GM23338 (cell line): ENCODE measurements around the gene SUMF1. TPM values are rescaled to one million over a fixed set of nuclear protein-coding genes. Genes with fewer than 3 reads are reported as not detected.

ENCODE experiments used
- ATAC-seq: fragments of 200-7000 bp; cut with Tn5 transposase; 3 replicates; pipeline ENCODE4 v1.9.1; 2020
- DNase-seq: peaks from one replicate; pipeline ENCODE4 v3.0.0-alpha.2; 2015; ENCODE audit warnings: low spot score
- H2AFZ ChIP-seq: fragments of 200-600 bp; sonication (generic); 2 replicates; pipeline ENCODE4 v1.8.0; 2016; ENCODE audit warnings: antibody characterized with exemption, mild to moderate bottlenecking, moderate library complexity
- H3F3A ChIP-seq: fragments of 200-600 bp; sonication (generic); replicated peaks from 2 replicates; pipeline ENCODE4 v1.8.0; 2017; ENCODE audit warnings: antibody characterized with exemption, mixed run types, low read depth
- H3K27ac ChIP-seq: fragments of 200-600 bp; sonication (generic); 2 replicates; pipeline ENCODE4 v1.6.1; 2016; ENCODE audit warnings: low read depth
- H3K27me3 ChIP-seq: fragments of 200-600 bp; sonication (generic); 2 replicates; pipeline ENCODE4 v1.8.0; 2016; ENCODE audit warnings: mild to moderate bottlenecking, mixed run types, moderate library complexity; ENCODE audit not compliant: insufficient read depth
- H3K36me3 ChIP-seq: fragments of 200-600 bp; sonication (generic); 2 replicates; pipeline ENCODE4 v1.8.0; 2016; ENCODE audit warnings: mild to moderate bottlenecking; ENCODE audit not compliant: insufficient read depth
- H3K4me1 ChIP-seq: fragments of 200-600 bp; sonication (generic); 2 replicates; pipeline ENCODE4 v1.8.0; 2016; ENCODE audit warnings: mild to moderate bottlenecking, moderate library complexity; ENCODE audit not compliant: insufficient read depth
- H3K4me2 ChIP-seq: fragments of 200-600 bp; sonication (generic); 2 replicates; pipeline ENCODE4 v1.7.1; 2017; ENCODE audit warnings: mixed run types
- H3K4me3 ChIP-seq: fragments of 200-600 bp; sonication (generic); 2 replicates; pipeline ENCODE4 v1.6.1; 2016; ENCODE audit warnings: mixed run types
- H3K79me2 ChIP-seq: fragments of 200-600 bp; sonication (generic); replicated peaks from 2 replicates; pipeline ENCODE4 v1.8.0; 2017; ENCODE audit warnings: mild to moderate bottlenecking; ENCODE audit not compliant: insufficient read depth
- H3K9me2 ChIP-seq: fragments of 200-600 bp; sonication (generic); 2 replicates; pipeline ENCODE4 v1.8.0; 2017; ENCODE audit not compliant: insufficient read depth
- H4K20me1 ChIP-seq: fragments of 200-600 bp; sonication (generic); replicated peaks from 2 replicates; pipeline ENCODE4 v1.8.0; 2017; ENCODE audit warnings: mild to moderate bottlenecking; ENCODE audit not compliant: insufficient read depth
- H3K27ac Mint-ChIP-seq: 2 replicates; pipeline ENCODE4 v1.8.0; 2020; ENCODE audit warnings: inconsistent platforms, mild to moderate bottlenecking, moderate library complexity, mixed read lengths
- H3K27me3 Mint-ChIP-seq: 3 replicates; pipeline ENCODE4 v1.8.0; 2022; ENCODE audit warnings: low read depth, mild to moderate bottlenecking, moderate library complexity, mixed read lengths, inconsistent platforms; ENCODE audit not compliant: insufficient read depth, poor library complexity
- H3K36me3 Mint-ChIP-seq: 3 replicates; pipeline ENCODE4 v1.8.0; 2021; ENCODE audit warnings: low read depth, mild to moderate bottlenecking, inconsistent platforms, moderate library complexity, mixed read lengths
- H3K4me1 Mint-ChIP-seq: 3 replicates; pipeline ENCODE4 v1.8.0; 2020; ENCODE audit warnings: mild to moderate bottlenecking, inconsistent platforms, mixed read lengths
- H3K4me3 Mint-ChIP-seq: 3 replicates; pipeline ENCODE4 v1.8.0; 2021; ENCODE audit warnings: moderate library complexity, mild to moderate bottlenecking, inconsistent platforms, mixed read lengths
- H3K9me3 Mint-ChIP-seq: 3 replicates; pipeline ENCODE4 v1.8.0; 2020; ENCODE audit warnings: moderate library complexity, mild to moderate bottlenecking, inconsistent platforms, mixed read lengths
- CREB1 ChIP-seq: fragments of 250-450 bp; sonication (Bioruptor Pico); IDR thresholded peaks from 2 replicates; pipeline ENCODE4 v1.5.0; 2020; ENCODE audit warnings: low read depth, mild to moderate bottlenecking, moderate library complexity
- CTCF ChIP-seq, 2 experiments: fragments of 200-600 bp in 1 of 2; sonication (generic) in 1 of 2; conservative IDR thresholded peaks; 2 replicates each; pipeline versions ENCODE4 v1.5.1 to v1.6.1; 2016 to 2017; ENCODE audit warnings: antibody characterized with exemption in 2 of 2, low read depth in 2 of 2, mild to moderate bottlenecking in 2 of 2, moderate library complexity in 1 of 2
- ETS1 ChIP-seq: IDR thresholded peaks from 2 replicates; pipeline ENCODE4 v1.6.1; 2016; ENCODE audit warnings: antibody characterized with exemption
- EZH2 ChIP-seq: fragments of 200-600 bp; sonication (generic); IDR thresholded peaks from one replicate; pipeline ENCODE4 v1.8.0; 2017; ENCODE audit warnings: antibody characterized with exemption, mild to moderate bottlenecking, low read depth; ENCODE audit not compliant: unreplicated experiment
- EZH2phosphoT487 ChIP-seq: fragments of 200-600 bp; sonication (generic); IDR thresholded peaks from one replicate; pipeline ENCODE4 v1.8.1; 2018; ENCODE audit warnings: antibody characterized with exemption; ENCODE audit not compliant: unreplicated experiment
- JUNB ChIP-seq: IDR thresholded peaks from one replicate; pipeline ENCODE4 v1.6.1; 2016; ENCODE audit warnings: antibody characterized with exemption; ENCODE audit not compliant: unreplicated experiment
- NANOG ChIP-seq: IDR thresholded peaks from 2 replicates; pipeline ENCODE4 v1.6.1; 2016; ENCODE audit warnings: antibody characterized with exemption, borderline replicate concordance
- POLR2AphosphoS5 ChIP-seq: IDR thresholded peaks from 2 replicates; pipeline ENCODE4 v1.6.1; 2016; ENCODE audit warnings: antibody characterized with exemption, low read depth
- REST ChIP-seq: IDR thresholded peaks from one replicate; pipeline ENCODE4 v1.6.1; 2018; ENCODE audit warnings: antibody characterized with exemption; ENCODE audit not compliant: unreplicated experiment
- STAT1 ChIP-seq: IDR thresholded peaks from one replicate; pipeline ENCODE4 v1.6.1; 2016; ENCODE audit warnings: antibody characterized with exemption; ENCODE audit not compliant: unreplicated experiment
- ZNF114 ChIP-seq: fragments of 250-450 bp; sonication (Bioruptor Pico); IDR thresholded peaks from 2 replicates; pipeline ENCODE4 v1.5.0; 2020; ENCODE audit warnings: mild to moderate bottlenecking, moderate library complexity
- ZNF331 ChIP-seq: fragments of 250-450 bp; sonication (Bioruptor Pico); IDR thresholded peaks from 2 replicates; pipeline ENCODE4 v1.5.0; 2020; ENCODE audit warnings: low read depth, mild to moderate bottlenecking, moderate library complexity
- ZNF462 ChIP-seq: fragments of 250-450 bp; sonication (Bioruptor Pico); IDR thresholded peaks from 2 replicates; pipeline ENCODE4 v1.5.0; 2020; ENCODE audit warnings: mild to moderate bottlenecking, moderate library complexity
- polyA plus RNA-seq: library from polyadenylated mRNA; unstranded; fragments of >200 nt; fragmentation: Nextera tagmentation; extraction: Ambion mirVana; gene quantifications from 2 replicates; pipeline ENCODE4 v1.2.1, GENCODE V29; 2016
- total RNA-seq: library from RNA; depleted of rRNA; stranded (reverse); fragments of >200 nt; shearing (Covaris generic); gene quantifications from 2 replicates; pipeline ENCODE4 v1.2.3, GENCODE V29; 2014

SUMF1 gene
- total and polyA plus RNA-seq, 2 experiments from 2014 or later, result 6.9 to 20.3 TPM

GRCh38 chr3:4392992-4393391 lies 74.1 kb downstream of the SUMF1 start:
- H3F3A ChIP-seq, result no peaks in the 10 kb centered on the region
- no peaks in the 10 kb centered on the region for H3K36me3 ChIP-seq
- no peak overlapping the region for H3K4me2 ChIP-seq
- Mint-ChIP-seq H3K4me3 (no peak overlapping the region), H3K9me3 (peaks cover 5% of the 10 kb centered on the region; the same call in 2 of the 3 replicates), H3K36me3 (peaks cover 10% of the 10 kb centered on the region; the same call in 2 of the 3 replicates), H3K27me3 (no peaks in the 10 kb centered on the region), H3K4me1 (peaks cover 22% of the 10 kb centered on the region), H3K27ac (no peak overlapping the region)
- TF ChIP-seq ZNF114 (CRISPR knock-in tag), result no peak
- TF ChIP-seq CTCF (conservative IDR thresholded peaks at IDR 0.05; ENCODE audit: low read depth in 2 of 2), result no peak
- no peak for TF ChIP-seq ETS1
- TF ChIP-seq EZH2, result no peak
- TF ChIP-seq ZNF462 (CRISPR knock-in tag), result no peak
- no peak for TF ChIP-seq NANOG
- TF ChIP-seq POLR2AphosphoS5, result no peak
- TF ChIP-seq JUNB, result no peak
- TF ChIP-seq EZH2phosphoT487, result no peak
- no peak for TF ChIP-seq STAT1
- no peak for TF ChIP-seq REST
- TF ChIP-seq ZNF331 (CRISPR knock-in tag), result no peak
- TF ChIP-seq CREB1 (CRISPR knock-in tag), result no peak
- H3K4me3 ChIP-seq, result no peak overlapping the region
- no peaks in the 10 kb centered on the region for H3K27me3 ChIP-seq
- peaks cover 15% of the 10 kb centered on the region for H3K4me1 ChIP-seq
- no peak for ATAC-seq
- DNase-seq, result no peak
- no peak overlapping the region for H2AFZ ChIP-seq
- no peaks in the 10 kb centered on the region for H3K79me2 ChIP-seq
- no peak overlapping the region for H3K27ac ChIP-seq
- H4K20me1 ChIP-seq, result no peaks in the 10 kb centered on the region
- H3K9me2 ChIP-seq, result no peaks in the 10 kb centered on the region
